Endodermal cell (in vitro differentiated cells): ENCODE measurements around the gene SLC6A18. TPM values are rescaled to one million over a fixed set of nuclear protein-coding genes. Genes with fewer than 3 reads are reported as not detected.

Source experiments
- DNase-seq: peaks from one replicate; pipeline ENCODE4 v3.0.0-alpha.2; 2017
- H3K27ac ChIP-seq: 2 replicates; pipeline ENCODE4 v1.5.1; 2013; ENCODE audit warnings: mild to moderate bottlenecking, low read depth, low read length, moderate library complexity
- H3K27me3 ChIP-seq: 2 replicates; pipeline ENCODE4 v1.6.1; 2013; ENCODE audit warnings: mild to moderate bottlenecking, low read length, moderate library complexity; ENCODE audit not compliant: insufficient read depth, control insufficient read depth, poor library complexity, severe bottlenecking
- H3K36me3 ChIP-seq: 2 replicates; pipeline ENCODE4 v1.7.0; 2013; ENCODE audit warnings: mild to moderate bottlenecking, low read length, moderate library complexity; ENCODE audit not compliant: control insufficient read depth, insufficient read depth
- H3K4me1 ChIP-seq: one replicate; pipeline ENCODE4 v1.7.0; 2013; ENCODE audit warnings: low read length; ENCODE audit not compliant: control insufficient read depth, insufficient read depth
- H3K4me3 ChIP-seq: 2 replicates; pipeline ENCODE4 v1.5.1; 2013; ENCODE audit warnings: mild to moderate bottlenecking, low read length, moderate library complexity
- H3K9ac ChIP-seq: 2 replicates; pipeline ENCODE4 v1.6.1; 2013; ENCODE audit warnings: mild to moderate bottlenecking, low read length, moderate library complexity; ENCODE audit not compliant: poor library complexity, severe bottlenecking; ENCODE audit errors: extremely low read depth
- H3K9me3 ChIP-seq: 2 replicates; pipeline ENCODE4 v1.6.1; 2013; ENCODE audit warnings: mild to moderate bottlenecking, low read length, moderate library complexity; ENCODE audit not compliant: control insufficient read depth
- H3K27ac Mint-ChIP-seq: 2 replicates; pipeline ENCODE4 v1.8.0; 2020; ENCODE audit warnings: mixed read lengths
- H3K27me3 Mint-ChIP-seq: 2 replicates; pipeline ENCODE4 v1.8.0; 2021; ENCODE audit warnings: mild to moderate bottlenecking, mixed read lengths; ENCODE audit not compliant: insufficient read depth
- H3K36me3 Mint-ChIP-seq: 2 replicates; pipeline ENCODE4 v1.8.0; 2020; ENCODE audit warnings: low read depth, mixed read lengths
- H3K4me1 Mint-ChIP-seq: 2 replicates; pipeline ENCODE4 v1.8.0; 2020; ENCODE audit warnings: mixed read lengths
- H3K4me3 Mint-ChIP-seq: 2 replicates; pipeline ENCODE4 v1.8.0; 2020; ENCODE audit warnings: mild to moderate bottlenecking, moderate library complexity, mixed read lengths
- H3K9me3 Mint-ChIP-seq: 2 replicates; pipeline ENCODE4 v1.8.0; 2020; ENCODE audit warnings: mild to moderate bottlenecking, mixed read lengths
- WGBS, 2 experiments: methylation state at CpG; one replicate each; pipeline versions ENCODE4 v1.1.5 to v1.1.7; 2013; ENCODE audit warnings: missing lambda C conversion rate in 2 of 2, mixed read lengths in 1 of 2; ENCODE audit not compliant: insufficient coverage in 1 of 2, insufficient read length in 1 of 2; 5-methylcytosine and 5-hydroxymethylcytosine counted together
- total RNA-seq, 2 donors: library from RNA; stranded (reverse); fragmentation: NEBNext Ultra II Directional in 1 of 2; extraction: Animal tissue kit (Norgen Biotek cat#: 25700) in 1 of 2; gene quantifications; 2 replicates in 1 of 2; 3 replicates in 1 of 2; pipeline ENCODE4 v1.2.1, GENCODE V29; 2021
- TF ChIP-seq, protein P1 (sequence below): fragments of 200-600 bp; sonication (generic); conservative IDR thresholded peaks from 2 replicates; pipeline ENCODE4 v1.5.0; 2021; ENCODE audit warnings: antibody characterized with exemption, mild to moderate bottlenecking

The SLC6A18 gene
- total RNA-seq, 2 donors from 2014 or later, result not detected

DNA sequence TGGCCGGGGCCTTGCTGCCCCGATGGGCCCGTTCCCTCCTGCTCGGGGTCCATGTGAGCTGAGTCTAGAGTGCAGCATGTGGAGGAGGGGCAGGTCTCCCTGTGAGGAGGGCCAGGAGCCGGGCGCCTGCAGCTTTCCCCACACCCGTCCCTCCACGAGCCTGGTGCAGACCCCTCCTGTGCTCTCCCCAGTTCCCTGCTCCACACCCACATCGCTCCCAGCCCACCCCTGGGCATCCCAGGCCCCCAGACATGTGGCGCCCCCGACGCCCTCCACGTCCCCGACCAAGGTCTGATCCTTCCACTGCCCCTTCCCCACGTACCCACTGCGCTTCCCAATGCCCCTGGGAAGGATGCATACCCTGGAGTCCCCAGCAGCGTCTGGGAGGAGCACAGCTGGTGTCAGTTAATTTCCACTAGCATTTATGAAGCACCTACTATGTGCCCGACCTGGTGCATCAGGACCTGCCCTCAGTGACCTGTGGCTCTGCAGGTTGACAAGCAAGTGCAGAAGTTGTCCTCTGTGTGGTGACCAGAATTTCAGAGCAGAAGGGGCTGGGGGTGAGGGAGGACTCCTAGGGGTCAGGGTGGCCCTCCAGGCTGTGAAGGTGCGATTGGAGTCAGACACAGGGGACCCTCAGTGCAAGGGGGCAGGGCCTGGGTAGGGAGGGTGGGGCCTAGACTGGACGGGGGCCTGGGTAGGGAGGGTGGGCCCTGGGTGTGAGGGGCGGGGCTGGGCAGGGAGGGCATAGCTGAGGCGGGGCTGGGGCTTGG is 10.8 kb upstream of the SLC6A18 start:
- Histone ChIP-seq H3K9me3 (no peaks in the 10 kb centered on the region), H3K4me1 (no peaks in the 10 kb centered on the region), H3K27ac (no peak overlapping the region), H3K36me3 (no peaks in the 10 kb centered on the region), H3K4me3 (no peak overlapping the region), H3K27me3 (no peaks in the 10 kb centered on the region), H3K9ac (no peak overlapping the region)
- Mint-ChIP-seq H3K27ac (no peak overlapping the region), H3K27me3 (no peaks in the 10 kb centered on the region), H3K4me3 (no peak overlapping the region), H3K9me3 (peaks cover 5% of the 10 kb centered on the region), H3K36me3 (no peaks in the 10 kb centered on the region), H3K4me1 (no peaks in the 10 kb centered on the region)
- TF ChIP-seq, protein P1, sequence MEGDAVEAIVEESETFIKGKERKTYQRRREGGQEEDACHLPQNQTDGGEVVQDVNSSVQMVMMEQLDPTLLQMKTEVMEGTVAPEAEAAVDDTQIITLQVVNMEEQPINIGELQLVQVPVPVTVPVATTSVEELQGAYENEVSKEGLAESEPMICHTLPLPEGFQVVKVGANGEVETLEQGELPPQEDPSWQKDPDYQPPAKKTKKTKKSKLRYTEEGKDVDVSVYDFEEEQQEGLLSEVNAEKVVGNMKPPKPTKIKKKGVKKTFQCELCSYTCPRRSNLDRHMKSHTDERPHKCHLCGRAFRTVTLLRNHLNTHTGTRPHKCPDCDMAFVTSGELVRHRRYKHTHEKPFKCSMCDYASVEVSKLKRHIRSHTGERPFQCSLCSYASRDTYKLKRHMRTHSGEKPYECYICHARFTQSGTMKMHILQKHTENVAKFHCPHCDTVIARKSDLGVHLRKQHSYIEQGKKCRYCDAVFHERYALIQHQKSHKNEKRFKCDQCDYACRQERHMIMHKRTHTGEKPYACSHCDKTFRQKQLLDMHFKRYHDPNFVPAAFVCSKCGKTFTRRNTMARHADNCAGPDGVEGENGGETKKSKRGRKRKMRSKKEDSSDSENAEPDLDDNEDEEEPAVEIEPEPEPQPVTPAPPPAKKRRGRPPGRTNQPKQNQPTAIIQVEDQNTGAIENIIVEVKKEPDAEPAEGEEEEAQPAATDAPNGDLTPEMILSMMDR, result no peak
- 78 to 84% methylated on average over 6 to 22 of the region's 22 CpGs for WGBS, 2 experiments
- no peak for DNase-seq

DNA sequence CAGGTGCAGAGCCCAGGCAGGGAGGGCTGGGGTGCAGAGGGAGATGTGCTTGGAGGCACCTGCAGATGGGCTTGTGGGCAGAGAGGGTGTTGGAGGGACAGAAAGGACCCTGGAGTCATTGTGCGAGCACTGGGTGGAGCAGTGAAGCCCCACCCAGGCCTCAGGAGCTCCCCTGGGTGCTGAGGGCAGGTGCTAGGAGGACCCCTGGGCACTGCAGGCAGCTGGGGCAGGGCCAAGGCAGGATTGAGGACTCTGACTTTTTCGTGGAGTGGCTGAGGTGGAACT is 10.3 kb upstream of the SLC6A18 start:
- Histone ChIP-seq H3K27me3 (no peaks in the 10 kb centered on the region), H3K4me3 (no peak overlapping the region), H3K9me3 (no peaks in the 10 kb centered on the region), H3K4me1 (no peaks in the 10 kb centered on the region), H3K9ac (no peak overlapping the region), H3K36me3 (no peaks in the 10 kb centered on the region), H3K27ac (no peak overlapping the region)
- 87 to 100% methylated on average over 1 of the region's 2 CpGs for WGBS, 2 experiments
- H3K27me3 Mint-ChIP-seq, result no peaks in the 10 kb centered on the region
- no peaks in the 10 kb centered on the region for H3K36me3 Mint-ChIP-seq
- H3K9me3 Mint-ChIP-seq, result peaks cover 5% of the 10 kb centered on the region
- no peak overlapping the region for H3K4me3 Mint-ChIP-seq
- no peaks in the 10 kb centered on the region for H3K4me1 Mint-ChIP-seq
- no peak overlapping the region for H3K27ac Mint-ChIP-seq
- DNase-seq, result no peak
- TF ChIP-seq, protein P1, result no peak

DNA sequence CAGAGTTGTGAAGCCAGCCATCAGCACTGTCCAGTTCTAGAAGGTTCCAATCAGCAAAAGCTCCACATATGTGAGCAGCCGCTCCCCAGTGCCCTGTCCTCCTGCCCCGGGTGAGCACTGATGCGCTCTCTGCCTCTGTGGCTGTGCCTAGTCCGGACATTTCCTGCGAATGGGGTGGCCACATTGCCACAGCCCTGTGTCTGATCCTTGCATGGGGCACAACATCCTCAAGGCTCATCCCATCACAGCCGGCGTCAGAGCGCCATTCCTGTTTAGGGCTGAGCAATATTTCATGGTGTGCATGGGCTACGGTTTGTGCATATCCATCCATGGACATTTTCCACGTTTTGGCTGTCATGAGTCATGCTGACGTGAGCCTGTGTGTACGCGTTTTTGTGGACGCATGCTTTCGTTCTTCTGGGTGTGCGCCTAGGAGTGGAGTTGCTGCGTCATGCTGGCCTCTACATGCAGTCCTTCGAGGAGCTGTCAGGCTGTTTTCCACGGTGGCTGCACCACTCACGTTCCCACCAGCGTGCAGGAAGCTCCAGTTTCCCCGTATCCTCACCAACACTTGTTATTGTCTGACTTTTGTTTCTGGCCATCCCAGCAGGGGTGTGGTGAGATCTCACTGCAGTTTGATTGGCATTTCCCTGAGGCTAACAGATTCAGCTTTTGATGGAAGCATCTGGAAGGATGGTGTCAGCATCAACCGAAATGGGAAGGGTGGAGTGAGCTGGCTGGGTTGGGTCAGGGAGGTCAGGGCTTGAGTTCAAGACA is 9.7 kb upstream of the SLC6A18 start:
- DNase-seq, result no peak
- H3K4me1 ChIP-seq, result no peaks in the 10 kb centered on the region
- no peak overlapping the region for H3K4me3 ChIP-seq
- H3K9me3 ChIP-seq, result no peaks in the 10 kb centered on the region
- WGBS, 2 experiments, result 91 to 92% methylated on average over 19 to 23 of the region's 23 CpGs
- H3K4me1 Mint-ChIP-seq, result no peaks in the 10 kb centered on the region
- no peaks in the 10 kb centered on the region for H3K27me3 Mint-ChIP-seq
- H3K36me3 ChIP-seq, result no peaks in the 10 kb centered on the region
- peaks cover 5% of the 10 kb centered on the region for H3K9me3 Mint-ChIP-seq
- no peak overlapping the region for H3K9ac ChIP-seq
- no peak overlapping the region for H3K27ac Mint-ChIP-seq
- H3K4me3 Mint-ChIP-seq, result no peak overlapping the region
- H3K36me3 Mint-ChIP-seq, result no peaks in the 10 kb centered on the region
- TF ChIP-seq, protein P1, result no peak
- H3K27ac ChIP-seq, result no peak overlapping the region
- H3K27me3 ChIP-seq, result no peaks in the 10 kb centered on the region
